Right lobe of liver (tissue), 4 donors: ENCODE data around the gene NBEAL1.
"Not testable (repeated sequence)": the region's sequence is repeated elsewhere in the genome, so short reads cannot be mapped to it uniquely, and the experiment has no call there.

Experiments used
- POLR2A ChIP-seq: fragments of 450-650 bp; IDR thresholded peaks from one replicate; pipeline ENCODE4 v1.6.1; 2017; ENCODE audit warnings: antibody characterized with exemption, mild to moderate bottlenecking
- TF ChIP-seq, protein P1 (sequence below), 4 donors: fragments of 200-600 bp in 3 of 4; fragments of 450-650 bp in 1 of 4; IDR thresholded peaks; one replicate each; pipeline versions ENCODE4 v1.5.1 to v1.8.0; 2016 to 2022; ENCODE audit warnings: antibody characterized with exemption in 4 of 4, mild to moderate bottlenecking in 2 of 4
- donor health status: DM: no; HTN: no; CAD: no.
- donor health status: DM: no; HTN: no; CAD: no.
- donor health status: DM: no; HTN: yes; CAD: no.

DNA sequence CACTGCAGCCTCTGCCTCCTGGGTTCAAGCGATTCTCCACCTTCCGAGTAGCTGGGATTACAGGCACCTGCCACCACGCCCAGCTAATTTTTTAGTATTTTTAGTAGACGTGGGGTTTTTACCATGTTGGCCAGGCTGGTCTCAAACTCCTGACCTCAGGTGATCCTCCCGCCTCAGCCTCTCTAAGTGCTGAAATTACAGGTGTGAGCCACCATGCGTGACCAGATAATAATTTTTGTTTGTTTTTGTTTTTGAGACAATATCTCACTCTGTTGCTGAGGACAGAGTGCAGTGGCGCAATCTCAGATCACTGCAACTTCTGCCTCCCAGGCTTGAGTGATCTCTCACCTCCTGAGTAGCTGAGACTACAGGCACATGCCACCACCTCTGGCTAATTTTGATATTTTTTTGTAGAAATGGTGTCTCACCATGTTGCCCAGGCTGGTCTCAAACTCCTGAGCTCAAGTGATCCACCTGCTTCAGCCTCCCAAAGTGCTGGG, 100.6 kb downstream of the NBEAL1 start:
- TF ChIP-seq, protein P1, sequence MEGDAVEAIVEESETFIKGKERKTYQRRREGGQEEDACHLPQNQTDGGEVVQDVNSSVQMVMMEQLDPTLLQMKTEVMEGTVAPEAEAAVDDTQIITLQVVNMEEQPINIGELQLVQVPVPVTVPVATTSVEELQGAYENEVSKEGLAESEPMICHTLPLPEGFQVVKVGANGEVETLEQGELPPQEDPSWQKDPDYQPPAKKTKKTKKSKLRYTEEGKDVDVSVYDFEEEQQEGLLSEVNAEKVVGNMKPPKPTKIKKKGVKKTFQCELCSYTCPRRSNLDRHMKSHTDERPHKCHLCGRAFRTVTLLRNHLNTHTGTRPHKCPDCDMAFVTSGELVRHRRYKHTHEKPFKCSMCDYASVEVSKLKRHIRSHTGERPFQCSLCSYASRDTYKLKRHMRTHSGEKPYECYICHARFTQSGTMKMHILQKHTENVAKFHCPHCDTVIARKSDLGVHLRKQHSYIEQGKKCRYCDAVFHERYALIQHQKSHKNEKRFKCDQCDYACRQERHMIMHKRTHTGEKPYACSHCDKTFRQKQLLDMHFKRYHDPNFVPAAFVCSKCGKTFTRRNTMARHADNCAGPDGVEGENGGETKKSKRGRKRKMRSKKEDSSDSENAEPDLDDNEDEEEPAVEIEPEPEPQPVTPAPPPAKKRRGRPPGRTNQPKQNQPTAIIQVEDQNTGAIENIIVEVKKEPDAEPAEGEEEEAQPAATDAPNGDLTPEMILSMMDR (IDR thresholded peaks at IDR 0.05): not testable (repeated sequence)
- not testable (repeated sequence) for TF ChIP-seq POLR2A
